Ovary (tissue), 9 donors: Measurements from ENCODE around the gene NRGN. TPM values are rescaled to one million over a fixed set of nuclear protein-coding genes. Genes with fewer than 3 reads are reported as not detected.

Experiments
- DNase-seq, 5 donors: peaks; one replicate each; pipeline ENCODE4 v3.0.0-alpha.2; 2019 to 2020
- H3K27ac ChIP-seq, 2 donors: fragments of 200-600 bp; one replicate each; pipeline versions ENCODE4 v1.5.1 to v1.8.0; 2019 to 2022
- H3K27me3 ChIP-seq: fragments of 200-600 bp; one replicate; pipeline ENCODE4 v1.8.0; 2022
- H3K36me3 ChIP-seq: fragments of 200-600 bp; sonication (generic); one replicate; pipeline ENCODE4 v1.5.1; 2019
- H3K4me1 ChIP-seq: one replicate; pipeline ENCODE4 v1.8.1; 2013; ENCODE audit warnings: mild to moderate bottlenecking, moderate library complexity; ENCODE audit not compliant: insufficient read depth
- H3K4me3 ChIP-seq: fragments of 200-600 bp; sonication (generic); one replicate; pipeline ENCODE4 v1.5.1; 2017
- H3K9me3 ChIP-seq, 2 donors: fragments of 200-600 bp in 1 of 2; sonication (generic) in 1 of 2; one replicate each; pipeline versions ENCODE4 v1.5.1 to v1.8.1; 2013 to 2019; ENCODE audit warnings: mild to moderate bottlenecking in 1 of 2, moderate library complexity in 1 of 2
- EP300 ChIP-seq: sonication (generic); formaldehyde crosslinking; IDR thresholded peaks from one replicate; pipeline ENCODE4 v1.6.1; 2017; ENCODE audit warnings: antibody characterized with exemption
- POLR2A ChIP-seq: fragments of 450-650 bp; IDR thresholded peaks from one replicate; pipeline ENCODE4 v1.6.1; 2017; ENCODE audit warnings: antibody characterized with exemption, mild to moderate bottlenecking, moderate library complexity
- WGBS, 3 donors: extraction: QIAGEN DNeasy Blood & Tissue Kit in 1 of 3; methylation state at CpG; one replicate each; pipeline versions ENCODE4 v1.1.5 to v1.1.7; 2013 to 2017; 5-methylcytosine and 5-hydroxymethylcytosine counted together
- intact Hi-C, 4 donors: fragments of 100-400 bp; cut with DNase I; formaldehyde crosslinking; loops; one replicate each; pipeline versions ENCODE4 v1.11.0 to v1.15.1; 2022 to 2023
- polyA plus RNA-seq, 2 donors: library from polyadenylated mRNA; stranded (reverse); fragments of 200-250 nt in 1 of 2; fragments of 350-450 nt in 1 of 2; fragmentation: Illumina TruSeq in 1 of 2; extraction: RNeasy Lipid Tissue Mini Kit (QIAGEN cat#74804) in 1 of 2; gene quantifications; one replicate each; pipeline ENCODE4 v1.2.3, GENCODE V29; 2013 to 2014
- total RNA-seq, 7 donors: library from RNA; depleted of rRNA in 2 of 7; stranded (reverse); fragments of >200 nt in 2 of 7; fragmentation: NEBNext Ultra II Directional in 3 of 7; extraction: Animal tissue kit (Norgen Biotek cat#: 25700) in 3 of 7; gene quantifications; one replicate each; pipeline versions ENCODE4 v1.1.0 to v1.2.4, GENCODE V29; 2016 to 2023
- TF ChIP-seq, protein P1 (sequence below), 3 donors: fragments of 450-650 bp in 2 of 3; fragments of 200-600 bp in 1 of 3; IDR thresholded peaks; one replicate each; pipeline versions ENCODE4 v1.5.1 to v1.8.0; 2016 to 2022; ENCODE audit warnings: antibody characterized with exemption in 3 of 3, mild to moderate bottlenecking in 1 of 3
- donor health status: DM: no; HTN: no; CAD: no; lungs with moderate emphysema.
- donor health status: DM: no; HTN: no; CAD: no.
- donor health status: Bipolar disorder and iron deficiency.
- donor health status: DM: yes; HTN: yes; CAD: no.
- donor health status: DM: no; HTN: no; CAD: no.
- donor health status: DM: yes; HTN: yes; CAD: no.

The NRGN gene
- total and polyA plus RNA-seq, 9 donors: 1.1 to 7.0 (median 4.2) TPM; not detected in 1

DNA sequence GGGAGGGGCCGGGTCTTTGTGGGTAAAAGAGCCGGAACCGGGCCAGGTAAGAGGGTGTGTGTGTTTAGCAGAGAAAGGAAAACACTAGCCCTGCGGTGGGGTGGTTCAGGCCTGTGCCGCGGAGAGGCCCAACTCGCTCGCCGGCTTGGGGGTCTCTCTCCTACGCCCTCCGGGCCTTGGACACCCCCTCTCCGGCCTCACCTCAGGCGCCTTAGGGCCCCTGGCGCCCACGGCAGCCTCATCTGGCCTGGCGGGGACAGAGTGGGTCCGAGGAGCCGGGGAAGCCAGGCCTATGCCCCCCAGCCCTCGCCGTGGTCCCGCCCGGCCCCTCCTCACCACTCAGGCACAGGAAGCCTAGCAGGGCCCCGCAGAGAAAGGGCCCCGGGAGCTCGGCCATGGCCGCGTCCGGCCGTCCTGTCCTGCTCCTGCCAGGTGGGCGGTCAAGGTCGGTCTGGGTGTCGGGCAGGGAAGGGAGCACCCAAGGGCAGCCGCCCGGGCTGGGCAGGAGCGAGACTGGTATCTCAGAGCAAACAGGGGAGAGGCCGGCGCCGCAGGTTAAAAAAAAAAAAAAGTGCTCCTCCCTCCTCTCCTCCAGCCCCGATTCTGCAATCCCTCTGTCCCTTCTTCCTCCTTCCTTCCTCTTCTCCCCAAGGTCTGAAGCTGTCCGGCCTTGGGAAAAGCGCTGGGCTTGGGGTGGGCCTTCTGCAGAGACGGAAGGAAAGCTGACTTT is 12.2 kb downstream of the NRGN start, which contains the start of gene VSIG2:
Gene VSIG2, minus strand, starts transcription at position 515 of the 730 bp plus-strand sequence. Its CDS starts 118 bp downstream, at position 397.
- DNase-seq: no peak
- Histone ChIP-seq H3K4me3 (peak within 1 kb of the TSS; percentile 1), H3K9me3 (no peaks in the 10 kb centered on the region), H3K27ac (no peak within 1 kb of the TSS), H3K36me3 (no peaks in the 10 kb centered on the region), H3K27me3 (no peaks in the 10 kb centered on the region), H3K4me1 (peaks cover 4% of the 10 kb centered on the region)
- intact Hi-C loops: no loop called here
- 9 to 27% (median 10%) methylated on average over 33 to 42 of the region's 42 CpGs for WGBS, 3 donors
- no peak for TF ChIP-seq POLR2A
- TF ChIP-seq, protein P1, sequence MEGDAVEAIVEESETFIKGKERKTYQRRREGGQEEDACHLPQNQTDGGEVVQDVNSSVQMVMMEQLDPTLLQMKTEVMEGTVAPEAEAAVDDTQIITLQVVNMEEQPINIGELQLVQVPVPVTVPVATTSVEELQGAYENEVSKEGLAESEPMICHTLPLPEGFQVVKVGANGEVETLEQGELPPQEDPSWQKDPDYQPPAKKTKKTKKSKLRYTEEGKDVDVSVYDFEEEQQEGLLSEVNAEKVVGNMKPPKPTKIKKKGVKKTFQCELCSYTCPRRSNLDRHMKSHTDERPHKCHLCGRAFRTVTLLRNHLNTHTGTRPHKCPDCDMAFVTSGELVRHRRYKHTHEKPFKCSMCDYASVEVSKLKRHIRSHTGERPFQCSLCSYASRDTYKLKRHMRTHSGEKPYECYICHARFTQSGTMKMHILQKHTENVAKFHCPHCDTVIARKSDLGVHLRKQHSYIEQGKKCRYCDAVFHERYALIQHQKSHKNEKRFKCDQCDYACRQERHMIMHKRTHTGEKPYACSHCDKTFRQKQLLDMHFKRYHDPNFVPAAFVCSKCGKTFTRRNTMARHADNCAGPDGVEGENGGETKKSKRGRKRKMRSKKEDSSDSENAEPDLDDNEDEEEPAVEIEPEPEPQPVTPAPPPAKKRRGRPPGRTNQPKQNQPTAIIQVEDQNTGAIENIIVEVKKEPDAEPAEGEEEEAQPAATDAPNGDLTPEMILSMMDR (IDR thresholded peaks at IDR 0.05): no peak
- no peak for TF ChIP-seq EP300

DNA sequence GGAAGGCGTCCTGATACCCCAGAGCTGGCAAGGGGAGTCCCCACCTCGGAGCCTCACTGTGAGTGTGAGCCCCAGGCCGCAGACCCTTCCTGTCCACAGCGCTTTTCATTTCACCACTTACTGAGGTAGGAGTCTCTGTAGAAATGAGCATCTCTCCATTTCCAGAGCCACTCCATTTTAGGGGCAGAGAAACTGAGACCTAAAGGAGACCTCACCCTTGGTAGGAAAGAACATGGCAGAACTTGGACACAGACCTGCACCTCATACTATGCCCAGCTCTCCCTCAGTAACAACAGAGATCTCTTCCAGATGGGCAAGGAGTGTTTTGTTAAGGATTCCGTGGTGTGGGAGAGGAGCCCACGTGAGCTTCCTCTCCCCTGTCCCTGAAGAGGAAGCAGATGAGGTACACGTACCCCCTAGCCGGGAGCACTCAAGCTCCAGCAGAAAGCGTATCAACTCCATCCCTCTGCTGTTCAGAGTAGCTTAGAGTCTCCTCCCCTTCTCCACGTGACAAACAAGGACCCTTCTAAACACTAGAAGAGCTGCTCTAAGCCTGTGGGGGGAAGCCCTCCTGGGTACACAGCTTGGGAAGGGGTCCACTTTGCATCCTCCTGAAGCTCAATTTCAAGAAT is 12.8 kb downstream of the NRGN start:
- TF ChIP-seq, protein P1 (IDR thresholded peaks at IDR 0.05): no peak
- TF ChIP-seq EP300 (no peak), POLR2A (no peak)
- 33 to 37% (median 34%) methylated on average over 10 of the region's 10 CpGs for WGBS, 3 donors
- H3K4me1 ChIP-seq: peaks cover 4% of the 10 kb centered on the region
- no peaks in the 10 kb centered on the region for H3K27me3 ChIP-seq
- no peak for DNase-seq
- no peaks in the 10 kb centered on the region for H3K36me3 ChIP-seq
- no peak overlapping the region for H3K27ac ChIP-seq
- no peak overlapping the region for H3K4me3 ChIP-seq
- no peaks in the 10 kb centered on the region for H3K9me3 ChIP-seq
- intact Hi-C loops: no loop called here

DNA sequence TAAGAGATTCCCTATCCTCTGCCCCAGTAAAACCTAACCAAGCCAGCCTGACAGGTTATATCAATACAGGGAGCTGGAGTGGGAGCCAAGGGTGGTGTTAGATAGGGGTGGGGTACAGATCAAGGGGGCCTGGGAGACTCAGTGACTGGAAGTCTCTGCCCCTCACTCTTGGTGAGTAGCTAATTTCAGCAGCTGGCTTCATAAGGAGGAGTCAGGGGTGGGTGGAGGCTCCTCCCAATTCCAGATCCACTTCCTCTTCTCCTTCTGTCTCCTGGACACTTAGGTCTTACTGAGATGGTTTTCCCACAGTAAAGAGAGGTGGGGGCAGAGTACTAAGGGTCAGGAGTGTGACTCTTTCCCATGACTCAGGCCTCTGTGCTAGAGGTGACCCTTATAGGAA is 13.5 kb downstream of the NRGN start:
- H3K36me3 ChIP-seq: no peaks in the 10 kb centered on the region
- H3K9me3 ChIP-seq: no peaks in the 10 kb centered on the region
- no peak for TF ChIP-seq EP300
- TF ChIP-seq POLR2A: no peak
- TF ChIP-seq, protein P1 (IDR thresholded peaks at IDR 0.05): no peak
- H3K27me3 ChIP-seq: no peaks in the 10 kb centered on the region
- no peak overlapping the region for H3K4me3 ChIP-seq
- H3K27ac ChIP-seq: no peak overlapping the region
- DNase-seq: no peak
- H3K4me1 ChIP-seq: peaks cover 4% of the 10 kb centered on the region
- intact Hi-C loops: no loop called here

DNA sequence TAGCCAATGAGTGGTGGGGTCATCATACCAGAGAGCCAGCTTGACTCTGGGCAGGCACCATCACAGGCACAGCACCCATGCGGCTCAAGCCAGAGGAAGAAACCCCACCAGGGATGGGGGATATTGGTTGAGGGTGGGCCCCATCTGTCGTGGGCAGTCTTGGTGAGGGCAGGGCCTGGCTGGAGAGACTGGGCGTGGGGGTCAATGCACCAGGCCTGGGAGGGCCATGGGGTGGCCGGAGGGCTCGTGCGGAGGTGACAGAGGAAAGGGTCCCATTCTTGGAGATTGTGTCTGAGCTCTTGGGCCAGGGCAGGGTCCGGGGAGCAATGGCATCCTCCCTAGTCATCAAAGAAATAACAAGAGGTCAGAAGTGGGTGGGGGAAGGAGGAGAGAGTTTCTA is 13.9 kb downstream of the NRGN start:
- Histone ChIP-seq H3K4me1 (peaks cover 4% of the 10 kb centered on the region), H3K4me3 (no peak overlapping the region), H3K27me3 (no peaks in the 10 kb centered on the region), H3K9me3 (no peaks in the 10 kb centered on the region), H3K36me3 (no peaks in the 10 kb centered on the region), H3K27ac (no peak overlapping the region)
- WGBS, 3 donors: 85 to 89% (median 88%) methylated on average over 7 of the region's 7 CpGs
- intact Hi-C loops: no loop called here
- TF ChIP-seq POLR2A (no peak), EP300 (no peak)
- TF ChIP-seq, protein P1 (IDR thresholded peaks at IDR 0.05): no peak
- DNase-seq: no peak
